HL-60/S4 treated with retinoic acid at 250 ng/mL for 4 days and 3 days (cell line): ENCODE results near the gene MED25.

Experiments
- in situ Hi-C: fragments of 300-500 bp; cut with MboI; formaldehyde crosslinking; loops from 2 replicates; pipeline ENCODE4 v1.7.0; 2022; ENCODE audit warnings: low sequenced_read_pairs

MED25 gene

GRCh38 chr19:49839713-49840112 is 21.6 kb downstream of the MED25 start:
- in situ Hi-C loops: no loop called here

- in situ Hi-C loops: no loop called here
Observed at GRCh38 chr19:49840321-49840720, 22.2 kb downstream of the MED25 start.

- in situ Hi-C loops: no loop called here
Observed at GRCh38 chr19:49840736-49841249, 22.7 kb downstream of the MED25 start.

DNA sequence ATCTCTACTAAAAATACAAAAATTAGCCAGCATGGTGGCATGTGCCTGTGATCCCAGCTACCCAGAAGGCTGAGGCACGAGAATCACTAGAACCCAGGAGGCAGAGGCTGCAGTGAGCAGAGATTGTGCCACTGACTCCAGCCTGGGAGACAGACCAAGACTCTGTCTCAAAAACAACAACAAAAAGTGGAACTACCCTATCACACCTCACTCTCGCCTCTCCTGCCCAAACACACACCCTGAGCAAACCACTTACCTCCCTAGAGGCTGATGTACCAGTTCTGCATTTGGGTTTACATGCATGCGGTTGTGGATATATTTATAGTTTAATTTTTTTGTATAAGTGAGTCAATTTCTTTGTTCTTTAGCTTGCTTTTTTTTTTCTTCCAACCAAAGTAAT is 25.2 kb downstream of the MED25 start:
- in situ Hi-C loops: no loop called here

DNA sequence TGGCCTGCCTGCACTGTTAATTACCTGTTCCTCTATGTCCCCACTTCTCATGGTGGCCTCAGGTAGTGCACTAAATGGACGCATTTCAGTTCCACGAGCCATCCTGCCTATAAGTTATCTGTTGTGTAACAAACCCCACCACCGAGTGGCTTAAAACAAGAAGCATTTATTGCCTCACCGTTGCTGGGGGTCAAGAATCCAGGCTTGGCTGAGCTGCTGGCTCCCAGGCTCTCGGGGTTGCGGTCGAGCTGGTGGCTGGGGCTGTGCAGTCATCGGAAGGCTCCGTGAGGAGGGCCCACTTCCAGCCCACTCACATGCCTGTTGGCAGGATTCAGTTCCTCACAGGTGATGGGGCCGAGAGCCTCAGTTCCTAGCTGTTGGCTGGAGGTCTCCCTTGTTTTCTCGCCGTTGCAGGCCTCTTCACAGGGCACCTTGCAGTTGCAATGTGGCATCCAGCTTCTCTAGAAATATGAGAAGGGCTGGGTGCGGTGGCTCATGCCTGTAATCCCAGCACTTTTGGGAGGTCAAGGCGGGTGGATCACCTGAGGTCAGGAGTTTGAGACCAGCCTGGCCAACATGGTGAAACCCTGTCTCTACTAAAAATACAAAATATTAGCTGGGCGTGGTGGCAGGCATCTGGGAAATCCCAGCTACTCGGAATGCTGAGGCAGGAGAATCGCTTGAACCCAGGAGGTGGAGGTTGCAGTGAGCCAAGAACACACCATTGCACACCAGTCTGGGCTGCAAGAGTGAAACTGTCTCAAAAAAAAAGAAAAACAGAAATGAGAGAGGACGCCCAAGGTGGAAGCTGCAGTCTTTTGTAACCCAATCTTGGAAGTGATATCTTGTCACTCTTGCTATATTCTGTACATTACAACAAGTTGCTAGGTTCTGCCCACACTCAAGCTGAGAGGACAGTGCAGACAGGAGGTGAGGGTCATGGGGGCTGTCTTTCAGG is 26.3 kb downstream of the MED25 start:
- in situ Hi-C loops: no loop called here

- in situ Hi-C loops: no loop called here
Observed at GRCh38 chr19:49845414-49845813, 27.3 kb downstream of the MED25 start.

- in situ Hi-C loops: no loop called here
Observed at GRCh38 chr19:49846408-49846807, 28.3 kb downstream of the MED25 start.

- in situ Hi-C loops: no loop called here
Observed at GRCh38 chr19:49847731-49848696, 29.9 kb downstream of the MED25 start.

DNA sequence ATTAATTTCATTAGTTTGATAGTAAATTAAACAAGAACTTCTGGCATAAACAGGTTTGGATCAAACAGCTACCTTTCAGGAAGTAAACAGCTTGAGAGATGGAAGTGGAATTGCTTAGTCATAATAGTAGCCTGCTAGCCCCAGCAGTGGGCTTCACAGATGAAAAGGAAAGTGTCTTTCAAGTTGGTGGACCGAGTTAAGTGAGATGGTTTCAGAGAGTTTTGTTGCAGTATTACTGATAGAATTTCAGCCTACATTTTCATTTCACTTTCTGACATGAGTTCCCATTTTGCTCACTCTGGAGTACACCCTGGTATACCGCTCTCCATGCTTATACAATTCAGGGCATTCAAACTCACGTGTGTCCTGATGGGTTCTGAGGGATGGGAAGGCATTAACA is 30.8 kb downstream of the MED25 start:
- in situ Hi-C loops: no loop called here

GRCh38 chr19:49849433-49850220 is 31.5 kb downstream of the MED25 start:
- in situ Hi-C loops: no loop called here

- in situ Hi-C loops: no loop called here
Observed at GRCh38 chr19:49850221-49850486, 32.1 kb downstream of the MED25 start.

GRCh38 chr19:49850487-49851342 is 32.6 kb downstream of the MED25 start, which contains the start of gene PTOV1:
TSS of gene PTOV1 (plus strand) at chr19:49851159.
- in situ Hi-C loops: no loop called here

GRCh38 chr19:49851456-49852259 is 33.6 kb downstream of the MED25 start:
- in situ Hi-C loops: no loop called here

- in situ Hi-C loops: no loop called here
Observed at GRCh38 chr19:49852631-49853126, 34.6 kb downstream of the MED25 start.

- in situ Hi-C loops: no loop called here
Observed at GRCh38 chr19:49853852-49854377, 35.8 kb downstream of the MED25 start.

- in situ Hi-C loops: no loop called here
Observed at GRCh38 chr19:49854378-49855263, 36.5 kb downstream of the MED25 start.

DNA sequence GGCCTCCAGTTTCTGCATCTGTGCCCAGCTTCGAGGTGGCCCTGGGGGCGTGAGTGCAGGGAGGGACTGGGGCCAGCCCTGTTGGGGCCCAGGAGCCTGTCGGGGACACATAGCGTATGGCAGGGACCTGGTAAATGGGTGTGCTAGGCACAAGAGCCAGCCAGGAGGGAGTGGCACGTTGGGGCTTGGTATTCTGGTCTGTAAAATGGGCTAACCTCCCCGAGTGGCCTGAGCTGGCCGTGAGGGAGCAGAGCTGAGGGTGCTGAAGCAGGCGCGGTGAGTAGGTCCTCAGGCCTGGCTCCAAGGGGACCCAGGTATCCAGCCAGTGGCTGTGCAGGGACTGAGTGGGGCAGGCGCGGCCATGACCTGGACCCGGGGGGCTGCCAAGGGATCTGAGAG is 37.2 kb downstream of the MED25 start:
- in situ Hi-C loops: no loop called here
